Measurements from ENCODE around the gene CSN1S1.

DNA sequence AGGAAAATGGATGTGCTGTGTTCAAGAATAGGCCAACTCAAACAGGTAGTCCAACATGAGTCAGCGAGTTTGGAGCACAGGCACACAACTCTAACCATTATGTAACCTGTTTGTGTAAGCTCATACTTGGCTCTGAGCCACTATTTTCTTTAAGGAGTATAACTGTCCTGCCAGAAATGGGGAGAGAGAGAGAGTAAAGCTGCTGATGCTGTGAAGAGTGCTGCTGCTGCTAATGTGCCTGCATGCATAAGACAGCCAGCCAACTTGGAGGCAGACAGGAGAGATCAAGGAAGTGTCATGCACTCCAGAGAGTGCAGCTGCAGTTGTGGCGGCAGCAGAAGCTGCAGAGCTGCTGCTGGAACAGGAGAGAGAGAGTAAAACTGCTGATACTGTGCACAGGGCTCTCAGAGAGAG, 53.2 kb downstream of the CSN1S1 start:
- TF ChIP-seq, protein P1, sequence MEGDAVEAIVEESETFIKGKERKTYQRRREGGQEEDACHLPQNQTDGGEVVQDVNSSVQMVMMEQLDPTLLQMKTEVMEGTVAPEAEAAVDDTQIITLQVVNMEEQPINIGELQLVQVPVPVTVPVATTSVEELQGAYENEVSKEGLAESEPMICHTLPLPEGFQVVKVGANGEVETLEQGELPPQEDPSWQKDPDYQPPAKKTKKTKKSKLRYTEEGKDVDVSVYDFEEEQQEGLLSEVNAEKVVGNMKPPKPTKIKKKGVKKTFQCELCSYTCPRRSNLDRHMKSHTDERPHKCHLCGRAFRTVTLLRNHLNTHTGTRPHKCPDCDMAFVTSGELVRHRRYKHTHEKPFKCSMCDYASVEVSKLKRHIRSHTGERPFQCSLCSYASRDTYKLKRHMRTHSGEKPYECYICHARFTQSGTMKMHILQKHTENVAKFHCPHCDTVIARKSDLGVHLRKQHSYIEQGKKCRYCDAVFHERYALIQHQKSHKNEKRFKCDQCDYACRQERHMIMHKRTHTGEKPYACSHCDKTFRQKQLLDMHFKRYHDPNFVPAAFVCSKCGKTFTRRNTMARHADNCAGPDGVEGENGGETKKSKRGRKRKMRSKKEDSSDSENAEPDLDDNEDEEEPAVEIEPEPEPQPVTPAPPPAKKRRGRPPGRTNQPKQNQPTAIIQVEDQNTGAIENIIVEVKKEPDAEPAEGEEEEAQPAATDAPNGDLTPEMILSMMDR (IDR thresholded peaks at IDR 0.05) = no peak
- TF ChIP-seq EZH2 (IDR thresholded peaks at IDR 0.05; ENCODE audit: borderline replicate concordance, insufficient read depth, low read depth, low read length, poor library complexity, severe bottlenecking) = no peak

All from B cell (primary cell).